Measurements from ENCODE around the gene ZNF674.

GRCh38 chrX:46588263-46588662 lies 43.0 kb upstream of the ZNF674 start:
- TF ChIP-seq CTCF (IDR thresholded peaks at IDR 0.05 in 8 of 11, conservative IDR thresholded peaks at IDR 0.05 in 3 of 11) = no peak
- no peak for TF ChIP-seq POLR2A (IDR thresholded peaks at IDR 0.05)

Data from spleen (tissue), 7 donors.